Memory B cell (primary cell): ENCODE results near the gene MYOM1.

Experiments
- ATAC-seq: fragments of 150-1000 bp; cut with Tn5 transposase; 2 replicates; pipeline ENCODE4 v1.10.0; 2021; ENCODE audit warnings: low read depth, mild to moderate bottlenecking, moderate library complexity
- DNase-seq, 2 donors: peaks; one replicate each; pipeline ENCODE4 v3.0.0; 2022; ENCODE audit warnings: low spot score in 2 of 2
- H3K27ac Mint-ChIP-seq: one replicate; pipeline ENCODE4 v1.8.0; 2022; ENCODE audit warnings: mild to moderate bottlenecking, moderate library complexity, mixed read lengths
- H3K27me3 Mint-ChIP-seq: one replicate; pipeline ENCODE4 v1.8.0; 2022; ENCODE audit warnings: mixed read lengths
- H3K36me3 Mint-ChIP-seq: one replicate; pipeline ENCODE4 v1.8.0; 2022; ENCODE audit warnings: mild to moderate bottlenecking, mixed read lengths
- H3K4me1 Mint-ChIP-seq: one replicate; pipeline ENCODE4 v1.8.0; 2022; ENCODE audit warnings: mixed read lengths
- H3K4me3 Mint-ChIP-seq: one replicate; pipeline ENCODE4 v1.8.0; 2022; ENCODE audit warnings: mild to moderate bottlenecking, moderate library complexity, mixed read lengths
- H3K9me3 Mint-ChIP-seq: one replicate; pipeline ENCODE4 v1.8.0; 2022; ENCODE audit warnings: mixed read lengths

Gene MYOM1

DNA sequence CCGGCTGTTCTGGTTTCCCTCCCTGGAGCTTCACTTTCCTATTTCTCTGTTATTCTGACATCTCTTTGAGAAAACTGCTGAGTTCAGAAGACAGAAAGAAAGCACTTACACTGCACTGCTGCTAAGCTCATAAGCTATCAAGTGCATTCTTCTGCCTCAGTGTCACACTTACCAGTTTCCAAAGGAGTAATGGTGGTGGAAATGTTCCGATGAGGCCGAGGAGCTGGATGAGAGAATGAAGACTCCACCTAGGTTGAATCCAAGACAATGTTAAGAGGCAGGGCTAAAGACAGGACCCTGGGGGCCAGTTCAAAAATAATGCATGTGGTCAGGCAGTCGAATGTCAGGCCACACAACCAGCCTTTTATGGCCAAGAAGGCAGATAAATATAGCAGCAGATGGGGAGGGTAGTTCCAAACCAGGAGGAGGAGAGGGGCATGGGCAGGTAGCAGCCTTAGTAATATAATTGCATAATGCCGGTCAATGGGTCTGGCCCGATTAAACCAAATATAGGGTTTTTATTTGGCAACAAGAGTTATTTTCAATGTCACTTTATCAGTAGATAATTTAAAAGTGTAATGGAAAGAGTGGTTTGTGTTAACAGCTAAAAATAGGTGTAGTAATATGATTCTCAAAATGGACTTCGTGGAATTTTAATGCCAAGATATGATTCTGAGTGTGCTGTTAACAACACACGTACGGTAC is at the start of gene MYOM1:
MYOM1 (minus strand) TSS at position 338 of the 705 bp plus-strand sequence. CDS start 4,745 bp downstream, outside the sequence.
- ATAC-seq = no peak
- Mint-ChIP-seq H3K9me3 (peaks cover 3% of the 10 kb centered on the region), H3K27me3 (no peaks in the 10 kb centered on the region), H3K36me3 (peaks cover 2% of the 10 kb centered on the region), H3K27ac (no peak within 1 kb of the TSS), H3K4me3 (no peak within 1 kb of the TSS), H3K4me1 (peaks cover 2% of the 10 kb centered on the region)
- DNase-seq = no peak

DNA sequence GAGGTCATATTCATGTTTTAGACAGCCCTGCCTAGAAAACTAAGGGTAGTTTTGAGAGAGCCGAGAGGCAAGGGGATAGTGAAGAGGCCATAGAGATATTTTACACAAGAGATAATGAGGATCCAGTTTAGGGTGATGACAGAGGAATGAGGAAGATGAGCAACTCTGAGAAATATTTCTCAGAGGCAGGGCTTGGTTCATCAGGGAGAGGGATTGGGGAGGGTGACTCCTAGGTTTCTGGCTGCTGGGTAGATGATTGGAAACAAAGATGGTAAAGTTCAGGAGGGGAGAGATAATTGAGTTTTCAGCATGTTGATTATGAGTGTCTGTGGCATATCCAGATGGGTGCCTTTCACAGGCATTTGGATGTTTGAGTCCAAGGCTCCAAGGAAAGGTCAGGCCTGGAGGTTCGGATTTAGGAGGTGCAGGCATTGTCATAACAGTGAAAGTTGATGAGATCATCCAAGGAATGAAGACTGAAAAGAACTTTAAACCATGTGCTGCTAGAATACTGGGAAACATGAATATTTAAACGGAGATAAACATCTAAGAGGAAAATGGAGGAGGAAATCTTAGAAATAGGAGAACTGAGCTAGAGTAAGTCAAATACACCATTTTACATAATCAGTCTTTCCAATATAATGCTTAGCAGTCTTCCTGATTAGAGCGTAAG is 49.6 kb upstream of the MYOM1 start:
- peak overlapping the region; percentile 32 for H3K27ac Mint-ChIP-seq
- ATAC-seq = no peak

GRCh38 chr18:3268306-3268705 is 48.5 kb upstream of the MYOM1 start:
- H3K4me3 Mint-ChIP-seq = no peak overlapping the region
- H3K9me3 Mint-ChIP-seq = no peaks in the 10 kb centered on the region
- peaks cover 4% of the 10 kb centered on the region for H3K36me3 Mint-ChIP-seq
- peak overlapping the region; percentile 32 for H3K27ac Mint-ChIP-seq
- peaks cover 55% of the 10 kb centered on the region for H3K4me1 Mint-ChIP-seq
- no peak for DNase-seq
- H3K27me3 Mint-ChIP-seq = no peaks in the 10 kb centered on the region
- no peak for ATAC-seq

More for the DNA sequence above, 49.6 kb upstream of the MYOM1 start:
- Mint-ChIP-seq H3K9me3 (no peaks in the 10 kb centered on the region), H3K36me3 (peaks cover 9% of the 10 kb centered on the region), H3K4me3 (no peak overlapping the region), H3K27me3 (no peaks in the 10 kb centered on the region), H3K4me1 (peaks cover 47% of the 10 kb centered on the region)
- no peak for DNase-seq

GRCh38 chr18:3266062-3266608 is 46.4 kb upstream of the MYOM1 start:
- peak overlapping the region; percentile 60 for H3K27ac Mint-ChIP-seq
- H3K9me3 Mint-ChIP-seq = no peaks in the 10 kb centered on the region
- H3K4me1 Mint-ChIP-seq = peaks cover 60% of the 10 kb centered on the region
- peaks cover 2% of the 10 kb centered on the region for H3K36me3 Mint-ChIP-seq
- peak overlapping the region; percentile 33 for H3K4me3 Mint-ChIP-seq
- ATAC-seq (no peak), DNase-seq (no peak)
- H3K27me3 Mint-ChIP-seq = no peaks in the 10 kb centered on the region

GRCh38 chr18:3265564-3266033 is 45.8 kb upstream of the MYOM1 start:
- Mint-ChIP-seq H3K9me3 (no peaks in the 10 kb centered on the region), H3K27me3 (no peaks in the 10 kb centered on the region), H3K4me1 (peaks cover 62% of the 10 kb centered on the region), H3K36me3 (no peaks in the 10 kb centered on the region), H3K4me3 (peak overlapping the region; percentile 37), H3K27ac (peak overlapping the region; percentile 60)
- ATAC-seq (no peak), DNase-seq (no peak)

DNA sequence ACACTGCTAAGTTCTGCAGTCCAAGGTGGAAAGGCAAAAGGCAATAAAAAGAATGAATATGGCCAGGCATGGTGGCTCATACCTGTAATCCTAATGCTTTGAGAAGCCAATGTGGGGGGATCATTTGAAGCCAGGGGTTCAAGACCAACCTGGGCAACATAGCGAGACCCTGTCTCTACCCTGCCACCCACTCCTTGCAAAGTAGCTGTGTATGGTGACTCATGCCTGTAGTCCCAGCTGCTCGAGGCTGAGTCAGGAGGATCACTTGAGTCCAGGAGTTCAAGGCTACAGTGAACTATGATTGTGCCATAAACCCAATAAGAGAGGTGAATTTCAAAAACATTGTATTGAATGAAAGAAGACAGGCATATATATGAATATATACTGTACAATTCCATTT is 44.6 kb upstream of the MYOM1 start:
- H3K4me3 Mint-ChIP-seq = no peak overlapping the region
- no peaks in the 10 kb centered on the region for H3K27me3 Mint-ChIP-seq
- peaks cover 55% of the 10 kb centered on the region for H3K4me1 Mint-ChIP-seq
- H3K9me3 Mint-ChIP-seq = no peaks in the 10 kb centered on the region
- no peaks in the 10 kb centered on the region for H3K36me3 Mint-ChIP-seq
- ATAC-seq (no peak), DNase-seq (no peak)
- H3K27ac Mint-ChIP-seq = peak overlapping the region; percentile 21

GRCh38 chr18:3263132-3263700 is 43.4 kb upstream of the MYOM1 start:
- Mint-ChIP-seq H3K27ac (peak overlapping the region; percentile 89), H3K36me3 (peaks cover 3% of the 10 kb centered on the region), H3K27me3 (no peaks in the 10 kb centered on the region), H3K4me1 (peaks cover 49% of the 10 kb centered on the region), H3K9me3 (no peaks in the 10 kb centered on the region), H3K4me3 (peak overlapping the region; percentile 90)
- ATAC-seq (no peak), DNase-seq (no peak)

GRCh38 chr18:3262234-3263131 is 42.7 kb upstream of the MYOM1 start:
- Mint-ChIP-seq H3K4me1 (peaks cover 51% of the 10 kb centered on the region), H3K9me3 (no peaks in the 10 kb centered on the region), H3K27me3 (no peaks in the 10 kb centered on the region), H3K4me3 (peak overlapping the region; percentile 90), H3K27ac (peak overlapping the region; percentile 98), H3K36me3 (peaks cover 7% of the 10 kb centered on the region)
- DNase-seq = peak; percentile 14 to 43
- peak; percentile 24 for ATAC-seq

DNA sequence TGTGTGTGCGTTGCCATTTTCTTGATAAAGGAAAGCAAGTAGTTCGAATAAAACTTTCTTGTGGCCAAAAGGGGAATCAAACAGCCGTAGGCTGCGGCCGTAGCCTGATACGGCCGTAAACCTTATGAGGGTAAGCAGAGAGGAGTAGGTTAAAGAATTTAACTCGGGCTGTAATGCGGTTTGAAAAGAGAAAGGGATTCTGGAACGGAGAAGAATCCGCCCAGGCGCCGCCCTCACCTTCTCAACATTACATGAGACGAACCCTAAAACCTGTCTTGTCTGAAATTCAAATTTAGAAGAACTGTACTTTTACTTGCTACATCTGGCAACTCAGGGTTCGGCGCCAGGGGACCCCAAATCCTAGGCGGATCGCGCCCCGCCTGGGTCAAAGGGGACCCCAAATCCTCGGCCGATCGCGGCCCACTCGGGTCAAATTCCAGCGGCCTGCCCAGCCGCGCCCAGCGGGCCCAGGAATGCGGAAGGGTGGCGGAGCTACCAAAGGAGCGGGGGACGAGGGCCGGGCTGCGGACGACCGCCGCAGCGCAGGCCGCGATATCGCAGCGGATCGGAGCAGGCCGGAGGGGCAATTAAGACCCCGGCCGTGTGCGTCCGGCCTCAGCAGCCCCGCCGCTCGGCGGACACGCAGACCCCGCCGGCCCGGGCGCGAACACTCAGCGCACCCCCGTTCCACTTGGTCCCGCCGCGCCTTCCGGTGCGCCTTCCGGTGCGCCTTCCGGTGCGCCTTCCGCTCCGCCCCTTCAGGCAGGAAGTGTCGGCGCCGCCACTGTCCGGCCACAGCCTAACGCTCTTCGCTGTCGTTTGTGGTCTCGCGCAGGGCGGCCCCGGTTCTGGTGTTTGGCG is 41.8 kb upstream of the MYOM1 start, which contains the start of gene MYL12B:
MYL12B (plus strand) TSS at position 761 of the 861 bp plus-strand sequence. CDS start 10,766 bp downstream, outside the sequence.
- no peaks in the 10 kb centered on the region for H3K9me3 Mint-ChIP-seq
- peaks cover 52% of the 10 kb centered on the region for H3K4me1 Mint-ChIP-seq
- H3K36me3 Mint-ChIP-seq = peaks cover 7% of the 10 kb centered on the region
- peak within 1 kb of the TSS; percentile 90 for H3K4me3 Mint-ChIP-seq
- peak within 1 kb of the TSS; percentile 98 for H3K27ac Mint-ChIP-seq
- ATAC-seq (peak; percentile 80), DNase-seq (peak; percentile 67 to 90)
- no peaks in the 10 kb centered on the region for H3K27me3 Mint-ChIP-seq

GRCh38 chr18:3260995-3261372 is 41.2 kb upstream of the MYOM1 start:
- peaks cover 51% of the 10 kb centered on the region for H3K4me1 Mint-ChIP-seq
- peak overlapping the region; percentile 90 for H3K4me3 Mint-ChIP-seq
- no peaks in the 10 kb centered on the region for H3K27me3 Mint-ChIP-seq
- no peaks in the 10 kb centered on the region for H3K9me3 Mint-ChIP-seq
- no peak for ATAC-seq
- peaks cover 10% of the 10 kb centered on the region for H3K36me3 Mint-ChIP-seq
- no peak for DNase-seq
- peak overlapping the region; percentile 98 for H3K27ac Mint-ChIP-seq

GRCh38 chr18:3257627-3258120 is 37.9 kb upstream of the MYOM1 start:
- DNase-seq (no peak), ATAC-seq (no peak)
- peaks cover 20% of the 10 kb centered on the region for H3K36me3 Mint-ChIP-seq
- H3K4me1 Mint-ChIP-seq = peaks cover 52% of the 10 kb centered on the region
- H3K27ac Mint-ChIP-seq = peak overlapping the region; percentile 29
- no peaks in the 10 kb centered on the region for H3K9me3 Mint-ChIP-seq
- no peaks in the 10 kb centered on the region for H3K27me3 Mint-ChIP-seq
- H3K4me3 Mint-ChIP-seq = peak overlapping the region; percentile 14
